CD4-positive, alpha-beta T cell treated with Interleukin-17A for 1 hour (primary cell): ENCODE results near the gene SLC15A3.
A peak's percentile ranks its signal among the peaks of the same experiment; 100 is the strongest.
"Not testable (repeated sequence)": the region's sequence is repeated elsewhere in the genome, so short reads cannot be mapped to it uniquely, and the experiment has no call there.

Experiments used
- DNase-seq: peaks from one replicate; pipeline ENCODE4 v3.0.0-alpha.2; 2020

Gene SLC15A3

DNA sequence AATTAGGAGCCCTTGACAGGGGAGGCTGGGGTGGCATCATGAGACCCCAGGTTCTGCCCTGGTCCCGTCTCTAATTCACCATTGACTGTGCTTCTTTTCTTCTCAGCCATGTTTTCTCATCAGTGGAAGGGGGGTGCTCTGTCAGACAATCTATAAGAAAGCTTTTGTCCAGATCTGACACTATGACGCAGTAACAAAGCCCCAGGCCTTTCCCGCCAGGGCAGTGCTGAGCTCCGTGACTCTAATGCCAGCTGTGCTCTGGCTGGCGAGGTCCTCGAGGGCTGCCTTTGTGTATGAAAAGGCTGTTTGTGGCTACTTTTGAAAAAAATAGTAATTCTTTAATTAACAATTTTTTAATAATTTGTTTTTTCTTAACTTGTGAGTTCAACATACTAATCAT, 22.8 kb upstream of the SLC15A3 start:
- peak; percentile 52 for DNase-seq

DNA sequence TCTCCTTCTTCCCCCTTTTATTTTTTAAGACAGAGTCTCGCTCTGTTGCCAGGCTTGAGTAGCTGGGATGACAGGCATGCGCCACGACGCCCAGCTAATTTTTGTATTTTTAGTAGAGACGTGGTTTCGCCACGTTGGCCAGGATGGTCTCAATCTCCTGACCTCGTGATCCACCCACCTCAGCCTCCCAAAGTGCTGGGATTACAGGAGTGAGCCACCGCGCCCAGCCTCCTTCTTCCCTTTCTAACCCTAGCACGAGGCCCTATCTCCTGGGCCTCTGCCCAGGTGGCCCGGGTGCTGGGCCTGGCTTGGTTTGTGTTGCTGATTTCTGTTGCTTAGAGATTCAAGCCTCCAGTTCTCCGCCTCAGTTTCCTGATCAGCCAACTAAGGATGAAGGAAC, 22.3 kb upstream of the SLC15A3 start:
- not testable (repeated sequence) for DNase-seq

DNA sequence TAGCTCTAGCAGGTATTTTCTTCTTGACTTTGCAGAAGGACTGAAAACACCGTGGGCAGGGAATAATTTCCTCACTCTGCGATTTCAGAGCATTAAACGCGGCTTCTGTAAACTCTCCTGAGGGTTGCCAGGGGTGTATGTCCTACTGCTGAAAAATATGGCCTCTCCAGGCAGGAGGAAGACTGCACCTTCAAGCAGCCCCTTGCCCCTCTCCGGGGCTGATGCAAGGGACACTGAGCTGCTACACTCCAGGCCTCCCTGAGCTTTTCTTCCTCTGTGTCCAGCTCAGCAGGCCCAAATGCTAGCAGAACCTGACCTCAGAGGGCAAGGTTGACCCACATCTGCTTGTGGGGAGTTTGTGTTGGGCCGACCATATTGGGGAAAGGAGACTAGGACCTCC, 21.7 kb upstream of the SLC15A3 start:
- DNase-seq: no peak

DNA sequence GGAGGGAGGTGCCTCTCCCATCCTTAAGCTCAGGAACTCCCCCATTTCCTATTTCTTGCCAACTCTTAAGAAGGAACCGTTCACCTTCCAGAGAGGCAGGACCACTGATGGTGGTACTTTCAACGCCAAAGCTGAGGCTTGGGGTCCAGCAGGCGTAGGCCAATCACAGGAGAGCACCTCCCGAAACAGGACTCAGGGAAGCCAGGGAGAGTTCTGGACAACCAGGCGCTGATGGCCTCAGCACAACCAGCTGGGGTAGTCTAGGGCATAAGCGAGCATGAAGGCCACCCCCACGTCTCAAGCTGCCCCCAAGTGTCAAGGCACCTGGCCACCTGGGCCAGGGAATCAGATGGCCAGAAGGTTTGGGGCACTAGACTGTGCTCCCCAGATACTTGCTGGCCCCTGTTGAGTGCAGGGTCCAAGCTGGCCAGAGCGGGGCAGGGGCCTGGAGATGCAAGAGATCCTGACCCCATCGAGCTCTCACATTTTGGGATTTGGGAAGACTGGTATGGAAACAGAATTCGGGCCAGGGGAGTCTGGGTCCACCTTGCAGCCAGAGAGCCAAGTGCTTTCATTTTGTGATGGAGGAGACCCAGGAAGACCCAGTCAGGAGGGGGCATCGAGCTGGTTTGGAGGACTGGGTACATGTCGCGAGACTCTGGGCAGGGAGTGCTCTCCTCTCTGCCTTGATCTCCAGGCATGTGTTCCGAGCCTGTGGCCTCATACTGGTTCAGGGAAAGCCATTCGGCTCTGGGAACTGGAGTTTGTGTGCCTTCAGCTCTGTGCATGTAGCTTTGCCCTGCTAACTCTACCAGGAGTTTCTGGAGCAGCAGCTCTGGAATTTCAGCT, 20.4 kb upstream of the SLC15A3 start:
- peak; percentile 54 for DNase-seq

DNA sequence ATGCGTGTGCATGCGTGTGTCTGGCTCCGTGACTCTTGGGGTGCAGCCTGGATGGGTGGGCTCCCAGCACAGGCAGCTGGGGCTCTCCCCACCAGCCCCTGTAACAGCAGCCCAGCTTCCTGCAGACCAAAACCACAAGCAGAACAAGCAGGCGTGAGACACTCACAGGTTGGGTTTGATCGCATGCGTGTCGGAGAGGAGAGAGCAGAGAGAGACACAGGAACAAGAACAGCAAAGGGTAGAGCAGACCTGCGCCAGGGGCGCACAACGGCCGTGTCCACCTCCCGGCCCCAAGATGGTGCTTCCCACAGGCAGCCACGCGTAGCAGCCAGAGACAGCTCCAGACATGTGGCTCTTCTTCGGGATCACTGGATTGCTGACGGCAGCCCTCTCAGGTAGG, 19.5 kb upstream of the SLC15A3 start, which contains the start of gene CD6:
Gene CD6, plus strand, starts transcription at position 161 of the 400 bp plus-strand sequence. Its CDS starts 186 bp downstream, at position 347.
- peak; percentile 80 for DNase-seq

DNA sequence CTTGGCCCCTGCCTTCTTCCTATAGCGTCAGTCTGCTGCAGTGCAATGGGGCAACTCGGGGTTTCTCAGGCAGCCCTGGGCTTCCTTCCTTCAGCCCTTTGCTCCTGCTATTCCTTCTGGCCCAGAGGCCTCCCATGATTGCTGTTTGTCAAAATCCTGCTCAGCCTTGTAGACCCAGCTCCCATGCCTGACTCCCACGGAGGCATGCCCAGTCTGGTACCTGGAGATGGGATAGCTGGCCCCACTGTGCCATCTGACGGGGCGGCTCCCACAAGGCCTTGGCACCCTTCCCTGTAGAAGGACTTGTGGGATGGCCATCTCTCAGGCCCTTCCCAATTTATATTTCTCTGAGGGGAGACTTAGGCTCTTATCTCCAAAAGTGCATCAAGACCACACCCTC, 18.9 kb upstream of the SLC15A3 start:
- no peak for DNase-seq

DNA sequence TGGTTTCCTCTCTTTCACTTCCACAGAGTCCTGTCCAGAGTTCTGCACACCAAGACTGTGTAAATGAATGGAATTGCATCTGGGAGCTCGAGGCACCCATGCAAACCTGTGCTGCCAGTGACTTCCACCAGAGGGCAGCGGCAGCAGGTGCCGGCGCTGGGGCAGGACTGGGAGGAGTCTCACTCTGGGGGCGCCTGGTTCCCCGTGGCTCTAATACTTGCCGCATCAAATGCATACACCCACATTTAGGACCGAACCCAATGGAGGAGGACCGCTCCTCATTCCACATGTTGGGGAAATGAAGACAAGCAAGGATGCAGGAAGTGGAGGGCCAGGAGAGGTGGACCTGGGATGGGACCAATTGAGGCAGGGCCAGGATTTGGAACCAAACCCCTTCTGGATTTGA, 18.4 kb upstream of the SLC15A3 start:
- DNase-seq: peak; percentile 85

DNA sequence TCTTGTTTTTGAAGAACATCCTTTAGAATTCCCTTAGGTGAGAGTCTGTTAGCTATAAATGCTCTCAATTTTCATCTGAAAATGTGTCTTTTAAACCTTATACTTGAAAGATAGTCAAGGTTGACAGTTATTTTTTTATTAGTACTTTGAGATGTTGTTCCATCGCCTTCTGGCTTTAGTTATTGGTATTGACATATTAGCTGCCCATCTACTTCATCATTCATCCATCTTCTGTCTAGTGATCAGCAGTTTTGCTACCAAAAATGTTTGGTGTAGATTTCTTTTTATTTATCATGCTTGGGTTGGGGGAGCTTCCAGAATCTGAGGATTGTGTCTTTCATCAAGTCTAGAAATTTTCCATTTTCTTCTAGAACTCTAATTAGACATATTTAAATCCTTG, 16.2 kb upstream of the SLC15A3 start:
- no peak for DNase-seq

DNA sequence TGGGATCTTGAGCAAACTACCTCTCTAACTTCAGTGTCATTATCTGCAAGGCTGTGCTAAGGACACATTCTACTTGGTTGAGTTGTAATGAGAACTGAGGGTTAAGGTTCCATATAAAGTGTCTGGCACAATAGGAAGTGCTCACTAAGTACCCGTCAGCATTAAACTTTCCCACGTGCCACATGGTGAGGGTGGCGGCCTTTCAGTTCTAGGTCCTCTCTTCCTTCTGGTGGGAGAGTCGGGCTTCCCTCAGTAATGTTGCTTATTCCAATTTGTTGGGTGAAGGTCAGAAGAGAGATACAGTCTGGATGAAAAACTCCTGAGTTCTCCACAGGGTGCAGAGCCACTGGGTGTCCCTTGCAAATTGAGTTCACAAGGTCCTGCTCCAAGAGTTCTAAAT, 14.9 kb upstream of the SLC15A3 start:
- DNase-seq: no peak

DNA sequence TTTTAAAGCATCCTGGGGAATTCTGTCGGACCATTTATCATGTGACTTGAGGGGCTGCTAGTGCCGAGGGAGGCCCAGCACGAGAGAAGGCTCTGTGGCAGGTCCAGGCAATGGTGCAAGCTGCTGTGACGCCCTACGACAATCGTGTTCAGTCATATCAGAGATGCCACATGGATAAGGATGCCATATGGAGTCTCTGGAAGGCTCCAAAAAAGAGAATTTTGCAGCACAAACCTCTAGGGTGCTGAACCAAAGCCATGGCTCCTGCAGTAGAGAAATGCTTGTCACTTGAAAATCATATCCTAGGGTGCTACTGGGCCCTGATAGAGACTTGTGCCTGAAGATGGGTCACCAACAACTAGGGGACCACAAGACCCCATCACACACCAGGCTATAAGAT, 12.8 kb upstream of the SLC15A3 start:
- no peak for DNase-seq

DNA sequence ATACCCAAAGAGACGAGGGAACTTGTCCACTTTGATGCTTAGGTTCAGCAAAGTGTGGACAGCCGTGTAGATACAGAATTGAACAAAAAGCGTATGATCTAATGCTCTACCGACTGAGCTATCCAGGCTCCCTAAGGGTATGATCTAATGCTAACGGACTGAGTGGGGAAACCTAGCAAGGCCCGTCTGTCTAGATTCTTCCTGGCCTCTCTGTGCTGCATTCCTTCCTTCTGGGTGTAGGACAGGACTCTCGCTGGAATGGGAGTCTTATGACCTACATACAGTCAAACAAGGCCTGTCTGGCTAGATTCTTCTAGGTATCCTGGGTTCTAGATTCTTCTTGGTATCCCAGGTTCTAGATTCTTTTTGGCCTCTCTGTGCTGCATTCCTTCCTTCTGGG, 8.4 kb upstream of the SLC15A3 start:
- DNase-seq: no peak

DNA sequence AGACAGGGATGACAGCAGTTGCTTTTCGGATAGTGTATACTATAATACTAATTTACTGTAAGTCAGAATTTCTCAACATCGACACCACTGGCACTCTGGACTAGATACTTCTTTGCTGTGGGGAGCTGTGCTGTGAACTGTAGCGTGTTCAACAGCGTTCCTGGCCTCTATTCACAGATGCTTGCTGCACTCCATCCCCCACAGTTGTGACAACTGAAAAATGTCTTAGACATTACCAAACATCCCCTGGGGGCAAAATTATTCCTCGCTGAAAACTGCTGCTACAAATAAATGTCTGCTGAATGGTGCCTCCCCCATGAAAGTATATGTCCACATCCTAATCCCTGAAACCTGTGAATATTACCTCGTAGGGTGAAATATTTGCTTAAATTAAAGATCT, 7.5 kb upstream of the SLC15A3 start:
- no peak for DNase-seq

DNA sequence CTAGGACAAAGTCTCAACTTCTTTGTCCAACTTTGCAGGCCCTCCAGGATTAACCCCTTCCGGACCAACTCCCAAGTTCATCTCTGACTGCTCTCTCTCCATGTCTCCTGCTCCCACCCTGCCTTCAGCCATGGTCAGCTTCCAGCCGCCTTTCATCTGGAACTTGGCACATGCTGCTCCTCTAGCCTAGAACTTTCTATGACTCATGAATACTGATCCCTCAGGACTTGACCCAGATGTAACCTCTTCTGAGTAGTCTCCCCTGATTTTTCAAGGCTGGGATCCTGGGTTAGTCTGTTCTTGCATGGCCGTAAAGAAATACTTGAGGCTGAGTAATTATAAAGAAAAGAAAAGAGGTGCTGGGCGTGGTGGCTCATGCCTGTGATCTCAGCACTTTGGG, 5.2 kb upstream of the SLC15A3 start:
- DNase-seq: no peak

DNA sequence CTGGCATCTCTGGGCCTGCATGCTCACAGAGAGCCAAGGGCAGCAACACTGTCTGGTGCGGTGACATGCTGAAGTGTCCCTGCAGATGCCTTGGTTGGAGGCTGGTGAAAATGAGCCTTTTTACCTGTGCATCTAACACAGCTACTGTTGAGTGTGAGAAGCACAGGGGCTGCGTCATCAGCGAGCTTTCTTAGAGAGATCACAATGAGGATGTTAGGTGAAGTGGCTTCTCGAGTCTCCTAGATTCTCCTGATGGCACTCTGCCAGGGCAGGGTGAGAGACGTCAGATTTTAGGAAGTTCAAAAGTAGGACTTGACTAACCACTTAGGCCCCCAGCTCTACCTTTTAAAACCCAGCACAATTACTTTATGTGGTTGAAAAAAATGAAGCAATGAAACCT, 3.6 kb upstream of the SLC15A3 start:
- peak; percentile 20 for DNase-seq

DNA sequence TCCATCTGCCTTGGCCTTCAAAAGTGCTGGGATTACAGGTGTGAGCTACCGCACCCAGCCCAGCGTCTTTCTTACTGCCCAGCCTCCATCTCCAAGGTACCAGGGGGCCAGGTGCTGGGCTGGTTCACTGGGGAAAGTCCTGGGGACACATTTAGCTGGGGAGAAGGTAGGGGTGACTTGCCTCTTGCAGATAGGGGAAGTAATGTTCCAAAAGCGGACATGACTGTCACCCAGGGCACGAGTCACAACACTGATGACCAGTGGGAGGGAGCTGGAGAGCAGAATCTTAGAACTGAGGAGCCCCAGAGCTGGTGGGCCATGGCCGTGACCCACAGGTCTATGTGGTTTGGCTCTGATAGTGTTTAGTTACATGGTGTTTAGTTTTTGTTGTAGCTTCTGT, 2.4 kb upstream of the SLC15A3 start:
- DNase-seq: no peak

DNA sequence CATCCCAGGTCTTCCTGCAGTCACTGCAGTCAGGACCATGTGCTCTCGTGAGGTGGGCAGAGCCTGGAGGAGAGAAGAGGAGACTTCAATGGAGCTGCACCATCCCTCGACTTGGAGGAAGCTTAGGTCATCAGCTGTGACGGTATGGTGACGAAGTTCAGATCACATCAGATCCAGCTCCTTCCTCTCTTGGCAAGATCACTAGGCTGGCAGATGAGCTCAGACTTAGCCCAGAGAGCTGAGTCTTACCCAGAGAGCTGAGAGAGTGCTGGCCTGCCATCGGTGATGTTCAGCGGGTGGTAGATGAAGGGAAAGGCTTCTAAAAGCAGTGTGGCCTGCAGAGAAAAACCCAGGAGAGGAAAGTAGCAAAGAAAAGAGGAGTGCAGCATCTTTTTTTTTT, 1.8 kb upstream of the SLC15A3 start:
- DNase-seq: no peak

DNA sequence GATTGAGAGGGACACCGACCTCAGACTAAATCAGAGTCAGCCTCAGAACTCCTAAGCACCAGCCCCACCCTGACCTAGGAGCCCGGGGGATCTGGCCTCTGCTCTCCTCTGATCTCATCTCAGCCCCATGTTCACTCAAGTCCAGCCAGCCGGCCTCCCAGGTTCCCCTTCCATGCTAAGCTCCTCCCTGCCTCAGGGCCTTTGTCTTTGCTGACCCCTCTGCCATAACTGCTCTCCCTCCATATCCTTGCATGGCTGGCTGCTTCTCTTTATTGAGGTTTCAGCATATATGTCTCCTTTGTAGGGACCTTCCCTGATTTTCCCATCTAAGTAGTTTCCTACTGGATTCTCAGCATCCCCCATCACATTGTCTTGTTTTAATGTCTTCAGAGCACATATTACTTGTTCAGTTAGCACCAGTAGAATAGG, 780 bp upstream of the SLC15A3 start:
- DNase-seq: no peak

DNA sequence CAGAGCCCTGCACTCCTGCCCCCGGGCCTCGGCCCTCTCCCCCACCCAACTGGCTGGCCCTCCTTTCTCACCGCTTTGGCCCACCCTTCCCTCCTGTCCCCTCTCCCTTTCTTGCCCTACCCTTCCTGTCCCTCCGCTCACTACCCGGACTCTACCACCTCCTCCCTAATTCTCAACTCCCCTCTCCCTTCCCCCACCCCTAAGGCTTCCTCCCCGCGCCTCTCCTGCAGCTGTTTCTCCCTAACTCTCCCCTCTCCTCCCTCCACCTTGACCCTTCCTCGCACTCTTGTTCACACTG, 421 bp downstream of the SLC15A3 start:
- DNase-seq: no peak

DNA sequence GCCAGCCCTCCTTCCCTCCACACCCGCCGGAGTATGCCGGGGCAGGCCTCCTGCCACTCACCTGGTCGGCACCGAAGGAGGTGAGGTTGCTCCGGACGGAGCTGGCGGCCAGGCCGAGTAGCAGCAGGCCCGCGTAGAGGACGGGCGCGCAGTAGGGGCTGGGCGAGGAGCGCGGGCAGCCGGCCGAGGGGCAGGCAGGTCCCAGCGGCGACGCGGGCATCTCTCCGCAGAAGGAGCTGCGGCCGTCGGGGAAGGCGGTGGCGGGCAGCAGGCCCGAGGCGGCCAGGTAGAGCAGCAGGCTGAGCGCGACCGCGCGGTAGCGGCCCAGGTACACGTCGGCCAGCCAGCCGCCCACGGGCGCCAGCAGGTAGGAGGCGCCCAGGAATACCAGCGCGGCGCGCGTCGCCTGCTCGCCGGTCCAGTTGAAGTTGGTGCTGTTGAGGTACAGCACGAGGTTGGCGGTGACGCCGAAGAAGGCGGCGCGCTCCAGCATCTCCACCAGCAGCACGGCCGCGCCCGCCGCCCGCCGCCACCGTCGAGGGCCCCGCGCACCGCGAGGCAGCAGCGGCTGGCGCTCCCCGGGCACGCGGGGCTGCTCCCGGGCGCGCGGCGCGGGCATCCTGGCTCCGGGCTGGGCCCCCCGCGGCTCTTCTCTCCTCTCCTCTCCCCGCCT, 907 bp downstream of the SLC15A3 start:
- DNase-seq: no peak

DNA sequence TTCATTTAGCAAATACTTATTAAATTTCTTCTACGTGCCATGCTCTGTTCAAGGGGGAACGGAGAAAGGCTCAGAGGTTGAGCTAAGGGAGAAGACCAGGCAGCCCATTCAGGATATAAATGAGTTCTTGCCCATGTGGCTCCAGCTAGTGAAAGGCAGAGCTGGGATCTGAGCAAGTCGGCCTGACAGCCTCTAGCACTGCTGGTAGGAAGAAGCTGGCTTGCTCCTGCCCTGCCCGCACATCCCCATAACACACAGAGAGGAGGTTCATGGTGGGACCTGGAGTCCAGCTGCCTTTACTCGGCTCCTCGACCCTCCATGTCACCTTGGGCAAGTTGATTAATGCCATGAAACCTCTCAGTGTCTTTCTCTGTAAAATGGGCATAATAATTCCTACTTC, 2.0 kb downstream of the SLC15A3 start:
- DNase-seq: no peak

DNA sequence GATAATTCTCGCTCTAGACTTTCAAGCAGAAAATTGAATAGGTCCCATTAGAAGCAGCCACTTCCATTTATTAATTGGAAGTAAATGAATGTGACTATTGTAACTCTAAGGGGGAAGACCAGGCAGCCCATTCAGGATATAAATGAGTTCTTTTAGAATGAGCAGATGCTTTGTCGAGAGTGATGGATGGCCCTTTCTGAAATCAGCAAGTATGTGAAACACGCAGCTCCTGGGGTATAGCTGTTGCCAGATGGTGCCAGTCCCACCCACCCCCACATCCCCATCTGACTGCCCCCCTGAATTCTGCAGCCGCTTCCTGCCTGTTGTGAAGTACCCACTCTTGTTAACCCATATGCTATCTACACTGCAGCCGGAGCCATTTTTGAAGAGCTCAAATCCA, 3.7 kb downstream of the SLC15A3 start:
- DNase-seq: no peak

DNA sequence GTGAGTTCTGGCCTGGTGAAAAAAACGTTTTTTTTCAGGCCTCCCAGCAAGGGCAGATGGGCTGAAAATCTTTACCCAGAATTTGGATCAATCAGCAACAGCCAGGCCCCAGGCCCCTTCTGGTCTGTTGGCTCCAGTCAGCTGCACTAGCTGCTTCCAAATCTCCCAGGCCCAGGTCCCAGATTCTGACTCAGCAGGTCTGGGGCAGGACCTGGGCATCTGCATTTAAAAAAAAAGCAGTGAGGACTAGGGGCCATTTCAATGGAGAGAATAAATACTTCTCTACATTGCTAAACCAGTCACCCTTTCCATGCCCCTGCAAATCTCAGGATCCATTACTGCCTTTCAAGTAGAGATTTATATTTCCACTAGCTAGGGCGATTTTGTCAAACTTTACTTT, 4.3 kb downstream of the SLC15A3 start:
- DNase-seq: no peak

DNA sequence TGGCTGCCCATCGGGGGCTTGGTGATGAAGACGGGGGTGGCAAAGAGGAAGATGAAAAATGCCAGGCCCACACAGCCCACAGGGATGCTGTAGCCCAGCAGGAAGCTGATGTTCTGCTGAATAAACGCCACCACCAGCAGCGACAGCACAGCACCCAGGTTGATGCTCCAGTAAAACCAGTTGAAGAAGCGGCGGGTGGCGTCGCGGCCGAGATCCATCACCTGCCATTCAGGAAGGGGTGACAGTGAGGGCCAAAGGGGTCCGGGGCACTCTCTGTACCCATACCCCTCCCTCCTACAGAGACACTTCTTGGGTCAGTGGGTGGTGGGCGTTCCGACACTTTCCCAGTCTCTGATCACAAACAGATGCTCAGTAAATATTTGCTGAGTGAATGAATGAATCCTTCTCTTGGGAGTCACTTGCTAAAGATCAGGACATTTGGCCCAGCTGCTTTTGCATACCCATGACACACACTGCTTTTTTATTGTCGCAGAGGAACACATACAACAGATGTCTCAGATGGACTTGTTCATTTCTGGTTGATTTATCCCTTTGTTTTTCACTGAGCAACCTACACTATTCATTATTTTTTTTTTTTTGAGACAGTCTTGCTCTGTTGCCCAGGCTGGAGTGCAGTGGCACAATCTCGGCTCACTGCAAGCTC, 5.2 kb downstream of the SLC15A3 start:
- no peak for DNase-seq

DNA sequence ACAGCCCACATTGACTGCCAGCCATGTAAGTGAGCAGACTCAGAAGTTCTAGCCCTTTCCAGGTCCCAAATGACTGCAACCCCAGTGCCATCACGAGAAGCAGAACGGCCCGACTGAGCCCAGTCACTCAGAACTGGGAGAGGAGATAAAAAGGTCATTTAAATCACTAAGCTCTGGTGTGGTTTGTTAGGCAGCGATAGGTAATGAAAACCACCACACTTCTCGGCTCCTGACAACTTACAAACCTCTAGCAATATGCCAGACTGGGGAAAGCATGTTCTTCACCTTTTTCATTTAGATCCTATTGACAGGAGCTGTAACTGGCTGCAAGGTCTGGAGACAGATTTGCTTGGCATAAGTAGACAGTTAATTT, 6.7 kb downstream of the SLC15A3 start:
- DNase-seq: no peak
